ENCODE results near the gene CDRT15.
"Not testable (repeated sequence)": the region's sequence is repeated elsewhere in the genome, so short reads cannot be mapped to it uniquely, and the experiment has no call there.

Gene CDRT15

DNA sequence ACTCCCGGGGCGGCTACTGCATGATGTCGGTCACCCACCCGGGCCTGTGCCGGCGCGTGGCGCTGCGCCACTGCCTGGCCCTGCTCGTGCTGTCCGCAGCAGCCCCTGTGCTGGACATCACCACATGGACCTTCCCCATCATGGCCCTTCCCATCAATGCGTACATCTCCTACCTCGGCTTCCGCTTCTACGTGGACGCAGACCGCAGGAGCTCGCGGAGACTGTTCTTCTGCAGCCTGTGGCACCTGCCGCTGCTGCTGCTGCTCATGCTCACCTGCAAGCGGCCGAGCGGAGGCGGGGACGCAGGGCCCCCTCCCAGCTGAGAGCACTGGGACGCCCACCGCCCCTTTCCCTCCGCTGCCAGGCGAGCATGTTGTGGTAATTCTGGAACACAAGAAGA is 29.8 kb downstream of the CDRT15 start:
- DNase-seq (ENCODE audit: low read depth) = no peak

DNA sequence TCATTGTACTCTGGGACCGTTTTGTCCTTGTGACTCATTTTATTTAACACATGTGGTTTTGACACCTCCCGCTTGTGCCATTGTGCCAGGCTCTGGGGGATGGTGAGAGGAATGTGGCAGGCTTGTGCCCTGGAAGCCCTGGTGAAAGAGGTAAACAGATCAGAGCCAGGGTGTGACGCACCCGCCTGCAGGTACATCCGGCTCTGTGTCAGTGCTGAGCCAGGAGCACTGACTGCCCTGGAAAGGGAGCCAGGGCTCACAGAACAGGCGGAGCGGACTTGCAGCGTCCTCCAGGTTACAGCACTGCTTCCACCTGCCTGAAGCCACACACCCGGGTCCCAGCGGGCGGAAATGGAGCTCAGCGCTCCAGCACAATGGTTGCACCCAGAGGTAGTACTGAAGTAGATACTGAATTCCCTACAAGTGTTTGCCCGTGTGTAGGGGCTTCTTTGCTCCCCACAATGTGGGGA is 30.6 kb downstream of the CDRT15 start:
- DNase-seq (ENCODE audit: low read depth) = no peak

DNA sequence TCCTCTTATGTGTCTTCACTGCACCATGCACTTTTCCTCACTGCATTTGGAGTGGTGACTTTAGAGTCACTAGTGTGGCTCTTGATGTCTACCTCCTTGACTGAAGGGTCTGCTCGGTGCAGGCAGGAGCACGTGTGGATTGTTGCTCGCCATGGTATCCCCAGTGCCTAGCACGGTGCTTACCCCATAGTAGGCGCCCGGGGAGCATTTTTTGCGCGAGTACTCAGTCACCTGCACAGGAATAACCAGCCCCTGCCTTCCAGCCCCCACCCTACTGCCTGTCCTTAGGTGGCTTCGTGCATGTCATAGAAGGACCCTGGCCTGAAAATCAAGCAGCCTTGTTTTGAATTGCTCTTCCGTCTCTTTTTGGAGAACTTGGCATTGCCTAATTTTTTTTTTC is 31.3 kb downstream of the CDRT15 start:
- no peak for DNase-seq (ENCODE audit: low read depth)

DNA sequence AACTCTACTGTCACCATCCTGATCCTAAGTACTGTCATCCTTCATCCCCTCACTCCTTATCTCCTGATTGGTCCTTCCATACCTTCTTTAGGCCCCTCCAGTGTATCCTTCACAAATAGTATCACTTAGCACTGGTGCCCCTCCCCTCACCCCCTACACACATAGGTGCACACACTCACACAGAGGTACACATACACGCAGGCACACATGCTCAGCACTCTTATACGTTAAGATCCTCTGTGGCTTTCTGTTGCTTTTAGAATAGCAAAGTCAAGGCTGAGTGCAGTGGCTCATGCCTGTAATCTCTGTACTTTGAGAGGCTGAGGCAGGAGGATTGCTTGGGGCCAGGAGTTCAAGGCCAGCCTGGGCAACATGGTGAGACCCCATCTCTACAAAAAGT is 32.1 kb downstream of the CDRT15 start:
- no peak for DNase-seq (ENCODE audit: low read depth)

DNA sequence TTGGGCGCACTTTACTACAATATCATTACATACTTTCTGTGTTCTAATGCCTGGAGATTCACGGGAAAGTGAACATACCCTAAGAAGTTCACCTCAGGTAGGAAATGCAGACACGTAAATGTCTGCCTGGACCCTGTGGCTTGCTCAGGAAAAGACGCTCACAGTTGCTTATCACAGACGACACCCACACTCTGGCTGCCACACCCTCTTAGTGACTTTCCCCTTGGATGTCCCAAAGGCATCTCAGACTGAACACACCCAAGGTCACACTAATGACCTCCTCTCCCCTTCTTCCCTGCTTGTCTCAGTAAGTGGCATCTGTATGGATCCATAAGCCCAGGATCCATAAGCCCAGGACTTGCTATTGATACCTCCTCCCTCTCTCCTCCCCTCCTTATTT is 32.6 kb downstream of the CDRT15 start:
- DNase-seq (ENCODE audit: low read depth) = no peak

DNA sequence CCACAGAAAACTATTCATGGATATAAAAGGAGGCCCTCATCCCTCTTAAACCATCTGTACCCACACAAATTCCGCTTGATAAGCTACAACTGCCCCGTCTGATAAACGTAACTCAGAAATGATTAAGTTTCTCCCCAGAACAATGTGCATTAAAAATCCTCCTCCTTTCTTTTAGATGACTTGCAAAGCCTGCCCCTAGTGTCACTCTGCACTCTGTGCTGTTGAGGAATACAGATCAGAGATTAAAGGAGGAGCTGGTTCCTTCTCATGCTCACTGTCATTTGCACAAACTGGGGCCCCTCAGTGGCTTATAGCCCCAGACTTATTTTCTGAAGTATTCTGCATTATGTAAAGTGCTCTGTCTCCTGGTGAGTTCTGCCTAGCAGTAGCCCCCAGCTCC is 33.3 kb downstream of the CDRT15 start:
- no peak for DNase-seq (ENCODE audit: low read depth)

DNA sequence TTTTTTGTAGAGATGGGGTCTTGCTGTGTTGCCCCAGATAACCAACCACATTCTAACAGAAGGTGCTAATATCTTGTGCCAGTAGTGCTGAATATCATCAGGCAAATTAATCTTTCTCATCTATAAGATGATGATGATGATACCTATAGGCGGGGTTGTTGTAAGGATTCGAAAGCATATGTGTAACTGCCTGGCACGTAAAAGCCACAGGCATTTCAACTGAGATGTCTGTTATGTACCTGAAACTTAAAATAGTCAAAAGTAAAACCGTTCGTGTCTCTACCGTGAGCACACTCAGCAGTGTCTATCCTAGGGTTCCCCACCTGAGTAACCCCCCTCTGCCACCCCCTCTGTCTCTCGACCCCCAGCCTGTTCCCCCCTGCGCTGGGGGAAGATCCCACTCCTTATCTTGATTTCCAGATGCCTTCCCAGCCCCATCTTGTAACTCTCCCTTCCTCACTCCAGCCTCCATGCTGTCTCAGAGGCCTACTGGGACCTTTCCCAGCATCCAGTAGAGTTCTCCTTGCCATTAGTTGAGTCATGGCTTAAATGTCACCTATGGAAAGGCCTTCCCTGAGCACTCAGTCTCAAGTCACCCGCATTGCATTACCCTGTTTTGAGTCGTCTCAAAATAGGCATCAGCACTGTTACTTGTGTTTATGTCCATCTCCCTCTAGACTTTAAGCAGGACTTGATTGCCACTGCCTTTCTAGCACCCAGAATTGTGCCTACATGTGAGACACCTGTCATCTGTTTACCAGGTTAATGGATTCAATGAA is 34.1 kb downstream of the CDRT15 start:
- no peak for DNase-seq (ENCODE audit: low read depth)

DNA sequence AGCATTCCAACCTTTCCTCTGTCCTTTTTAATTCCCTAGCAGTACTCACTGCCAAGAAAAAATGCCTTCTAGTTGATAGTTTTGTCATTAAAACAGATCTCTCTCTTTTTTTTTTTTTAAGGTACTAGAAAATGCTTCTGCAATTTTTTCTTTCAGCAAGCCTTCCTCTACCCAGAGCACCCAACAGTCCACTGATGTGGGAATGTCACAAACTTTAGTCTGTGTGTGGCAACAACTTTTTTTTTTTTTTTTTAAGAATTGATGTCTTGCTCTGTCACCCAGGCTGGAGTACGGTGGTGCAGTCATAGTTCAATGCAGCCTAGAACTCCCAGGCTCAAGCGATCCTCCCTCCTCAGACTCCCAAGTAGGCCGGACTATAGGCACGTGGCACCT is 34.7 kb downstream of the CDRT15 start:
- DNase-seq (ENCODE audit: low read depth) = no peak

DNA sequence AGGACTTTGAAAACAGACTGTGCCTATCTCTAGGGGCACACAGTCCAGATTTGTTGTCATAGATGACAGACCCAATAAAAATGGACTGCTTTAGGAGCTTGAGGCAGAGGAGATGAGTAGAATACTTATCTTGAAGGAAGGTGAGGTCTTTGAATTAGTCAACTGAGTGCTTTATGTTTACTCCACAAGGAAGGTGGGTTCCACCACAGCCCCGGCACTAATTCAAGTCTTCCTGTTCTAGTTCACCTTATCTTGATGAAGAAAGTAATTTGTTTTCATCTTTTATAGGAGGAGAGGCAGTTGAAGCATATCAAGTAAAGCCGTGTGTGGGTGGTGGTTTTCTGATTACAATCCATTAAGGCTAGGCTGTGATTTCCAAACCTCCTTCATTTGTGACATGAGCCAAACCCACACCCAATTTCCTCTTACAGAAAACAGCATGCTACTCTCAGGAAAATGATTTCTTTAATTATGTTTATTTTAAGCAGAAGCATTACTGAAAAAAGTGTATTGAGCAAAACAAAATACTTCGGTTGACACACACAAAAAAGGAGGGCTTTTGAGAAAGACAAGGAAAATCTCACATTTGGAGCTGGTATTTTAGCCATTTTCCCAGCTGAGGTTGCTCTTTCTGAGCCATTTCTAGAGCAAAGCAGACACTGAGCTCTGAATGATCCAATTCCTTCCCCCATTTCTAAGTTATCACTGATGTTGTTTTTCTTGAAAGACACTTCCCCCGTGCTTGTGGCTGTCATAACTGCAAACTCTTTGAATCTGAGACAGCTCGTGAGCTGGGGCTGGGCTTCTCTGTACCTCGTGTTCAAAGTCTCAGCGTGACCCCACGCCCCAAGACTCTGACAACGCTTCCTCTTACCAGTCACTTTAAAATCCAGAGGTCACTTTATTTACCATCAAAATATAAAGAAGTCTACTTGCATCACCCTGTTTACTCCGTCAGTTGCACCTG is 35.4 kb downstream of the CDRT15 start:
- peak; percentile 48 for DNase-seq (ENCODE audit: low read depth)

DNA sequence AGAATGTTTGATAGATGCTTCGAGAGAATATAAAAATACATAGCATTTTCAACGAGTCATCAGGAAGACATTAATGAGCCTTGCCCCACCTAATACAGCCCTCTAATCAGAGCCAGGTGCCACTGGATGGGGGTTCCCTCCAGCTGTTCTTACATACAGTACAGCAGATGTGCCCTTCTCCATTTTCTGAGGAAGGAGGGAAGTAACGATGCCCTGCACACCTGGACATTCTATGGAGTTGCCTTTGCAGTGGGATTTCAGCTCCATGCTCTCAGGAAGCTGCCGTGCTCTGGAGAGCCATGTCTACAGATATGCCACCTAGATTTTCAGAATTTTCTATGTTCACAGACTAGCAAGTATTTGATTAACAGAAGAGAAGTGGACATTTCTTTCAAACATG is 36.3 kb downstream of the CDRT15 start:
- DNase-seq (ENCODE audit: low read depth) = no peak

DNA sequence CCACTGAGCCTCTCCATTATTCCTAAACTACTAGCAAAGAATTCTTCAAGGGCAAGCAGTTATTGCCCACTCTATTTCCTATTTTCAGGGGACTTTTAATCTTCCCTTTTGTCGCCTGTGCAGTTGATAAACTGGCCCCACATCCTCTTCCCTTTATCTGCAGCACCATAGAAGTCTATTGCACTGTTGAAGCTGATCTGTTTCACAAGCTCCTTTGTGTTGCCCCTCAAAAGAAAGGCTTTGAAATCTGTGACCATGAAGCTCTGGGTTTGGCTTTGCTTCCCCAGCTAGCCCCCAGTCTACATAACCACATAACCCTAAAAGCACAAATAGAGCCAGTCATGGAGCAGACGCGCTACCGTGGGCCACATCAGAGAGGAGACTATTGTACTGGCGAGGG is 37.1 kb downstream of the CDRT15 start:
- DNase-seq (ENCODE audit: low read depth) = no peak

DNA sequence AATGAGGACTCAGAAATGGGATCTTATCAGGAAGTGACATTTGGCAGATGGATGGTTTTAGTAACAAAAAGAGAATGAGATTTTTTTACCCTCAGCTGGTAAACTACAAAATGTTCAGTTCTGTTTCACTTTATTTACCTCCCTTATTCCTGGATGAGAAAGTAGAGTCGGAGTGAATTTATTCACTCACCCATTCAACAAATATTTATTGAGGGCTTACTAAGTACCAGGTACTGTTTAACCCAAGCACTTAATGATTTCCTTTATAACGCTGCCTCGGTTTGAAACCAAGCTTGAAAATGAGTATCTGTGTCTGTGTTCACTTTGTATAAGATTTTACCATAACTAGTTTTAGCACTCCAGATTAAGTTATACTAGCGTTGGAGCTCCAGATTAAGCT is 38.1 kb downstream of the CDRT15 start:
- no peak for DNase-seq (ENCODE audit: low read depth)

DNA sequence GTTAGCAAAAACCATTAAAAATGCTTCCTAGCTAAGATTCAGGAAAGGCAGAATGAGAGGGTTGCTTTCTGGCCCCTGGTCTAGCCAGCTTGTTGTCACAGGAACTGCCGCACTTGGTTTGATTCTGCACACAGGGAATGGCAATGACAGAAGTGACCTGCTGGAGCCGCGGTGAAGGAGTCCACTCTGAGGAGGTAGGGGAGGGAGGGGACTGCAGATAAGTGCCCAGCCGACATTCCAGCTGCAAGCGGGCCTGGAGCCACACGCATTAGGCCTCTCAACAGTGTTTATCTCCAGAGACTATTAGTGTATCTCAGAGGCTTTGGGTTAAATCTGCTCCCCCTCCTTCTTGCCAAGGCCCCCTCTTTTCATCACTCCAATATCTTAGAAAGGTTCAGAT is 38.6 kb downstream of the CDRT15 start:
- no peak for DNase-seq (ENCODE audit: low read depth)

DNA sequence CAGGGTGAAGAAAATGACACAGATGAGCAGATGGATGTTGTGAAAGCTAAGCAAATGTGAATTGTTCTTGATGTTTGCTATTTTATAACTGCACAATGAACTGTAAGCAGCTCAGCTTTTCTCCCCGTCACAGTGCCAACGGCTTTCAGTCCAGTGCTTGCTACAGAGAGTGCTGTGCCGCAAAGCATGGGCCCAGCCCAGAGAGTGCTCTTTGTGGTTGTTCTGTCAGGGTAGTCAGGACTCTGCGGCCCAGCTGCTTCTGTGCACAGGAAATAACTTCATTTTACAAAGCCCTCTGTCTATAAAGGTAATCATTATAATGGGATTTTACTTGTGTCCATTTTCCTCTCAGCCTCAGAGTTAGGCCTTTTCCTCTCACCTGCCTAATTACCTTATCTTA is 39.1 kb downstream of the CDRT15 start:
- no peak for DNase-seq (ENCODE audit: low read depth)

DNA sequence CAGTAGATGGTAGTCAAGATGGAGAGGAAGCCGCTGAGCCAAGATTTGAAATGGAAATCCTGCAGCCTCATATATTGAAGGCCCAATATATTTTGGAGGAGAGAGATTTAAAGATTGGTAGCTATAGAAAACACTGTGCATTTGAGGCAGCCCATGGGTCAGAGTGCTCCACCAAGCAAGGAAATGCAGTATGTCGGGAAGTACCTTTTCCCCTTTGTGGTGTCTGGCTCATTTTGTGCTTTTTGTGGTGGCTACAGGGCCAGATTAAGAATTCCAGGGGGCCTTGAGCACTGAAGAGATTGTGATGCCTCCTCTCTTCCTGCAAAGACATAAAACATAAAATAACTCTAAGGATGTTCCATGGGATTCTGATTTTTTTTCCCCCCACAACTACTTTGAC is 39.6 kb downstream of the CDRT15 start:
- no peak for DNase-seq (ENCODE audit: low read depth)

DNA sequence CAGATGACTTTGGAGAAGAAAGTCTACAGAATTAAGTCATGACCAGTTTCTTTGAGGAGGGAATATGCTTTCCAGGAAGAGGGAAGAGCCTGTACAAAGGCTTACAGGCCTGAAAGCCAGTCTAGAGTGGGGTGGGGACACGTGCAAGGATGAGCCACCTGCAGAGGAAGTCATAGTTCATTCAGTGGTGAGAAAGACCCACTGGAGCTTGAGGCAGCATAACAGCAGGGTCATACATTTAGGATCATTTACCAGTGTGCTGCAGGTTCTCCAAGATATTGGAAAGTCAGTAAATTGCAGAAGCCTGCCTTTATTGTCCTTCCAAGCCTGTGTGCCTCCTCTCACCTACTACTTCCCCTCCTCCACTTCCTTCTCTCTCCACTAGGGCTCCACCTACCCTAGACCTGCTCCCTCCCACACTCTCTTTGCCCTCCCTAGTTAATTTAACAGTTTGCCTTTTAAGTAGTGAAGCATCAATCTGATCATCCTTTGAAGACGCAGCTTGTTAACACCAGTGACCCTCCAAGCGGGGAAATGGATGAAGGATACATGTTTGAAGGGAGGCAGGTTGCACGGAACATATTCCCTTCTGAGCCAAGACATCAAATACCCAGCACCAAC is 40.2 kb downstream of the CDRT15 start:
- DNase-seq (ENCODE audit: low read depth) = no peak

DNA sequence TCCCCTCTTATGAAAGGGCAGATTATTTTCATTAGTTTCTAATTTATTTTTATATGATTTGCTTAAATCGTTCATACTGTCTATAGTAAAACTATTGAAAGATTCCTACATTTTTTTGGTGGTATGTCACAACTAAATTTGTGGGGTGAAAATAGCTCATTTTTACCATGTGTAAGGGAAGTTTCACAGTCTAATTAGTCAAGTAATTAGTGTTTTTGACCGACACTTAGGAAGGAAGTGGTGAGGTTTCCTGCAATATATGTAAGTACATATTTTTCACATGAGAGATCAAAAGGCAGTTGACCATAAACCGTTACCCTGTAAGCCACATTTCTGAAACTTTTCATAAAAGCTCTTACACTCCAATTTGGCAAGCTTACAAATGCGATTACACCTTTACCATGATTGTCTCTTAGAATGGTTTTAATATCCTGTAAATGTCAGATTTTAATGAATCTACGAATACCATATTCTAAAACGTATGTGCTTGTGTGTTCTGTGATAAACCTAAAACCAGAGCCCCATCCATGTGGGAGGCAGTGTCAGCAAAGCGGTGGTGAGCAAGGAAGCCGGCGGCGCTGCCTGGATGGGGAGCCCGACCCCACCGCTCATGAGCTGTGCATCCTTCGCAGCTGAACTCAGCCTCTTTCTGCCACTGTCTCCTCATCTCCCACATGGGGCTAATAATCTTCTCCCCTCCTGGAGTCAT is 43.9 kb downstream of the CDRT15 start:
- DNase-seq (ENCODE audit: low read depth) = not testable (repeated sequence)

DNA sequence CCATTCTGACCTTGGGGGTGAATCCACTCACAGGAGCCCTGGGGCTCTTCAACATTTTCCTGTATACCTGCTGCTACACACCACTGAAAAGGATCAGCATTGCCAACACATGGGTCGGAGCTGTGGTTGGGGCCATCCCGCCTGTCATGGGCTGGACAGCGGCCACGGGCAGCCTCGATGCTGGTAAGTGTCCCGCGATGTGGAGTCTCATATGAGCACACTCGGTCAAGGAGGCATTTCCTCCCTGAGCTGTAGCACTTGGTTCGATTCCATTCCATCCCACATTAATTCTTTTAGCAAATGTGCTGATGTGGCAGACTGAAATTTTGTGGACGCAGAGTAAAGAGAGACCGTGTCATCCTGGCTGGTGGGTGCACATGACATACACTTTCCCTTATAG is 44.6 kb downstream of the CDRT15 start:
- DNase-seq (ENCODE audit: low read depth) = not testable (repeated sequence)

DNA sequence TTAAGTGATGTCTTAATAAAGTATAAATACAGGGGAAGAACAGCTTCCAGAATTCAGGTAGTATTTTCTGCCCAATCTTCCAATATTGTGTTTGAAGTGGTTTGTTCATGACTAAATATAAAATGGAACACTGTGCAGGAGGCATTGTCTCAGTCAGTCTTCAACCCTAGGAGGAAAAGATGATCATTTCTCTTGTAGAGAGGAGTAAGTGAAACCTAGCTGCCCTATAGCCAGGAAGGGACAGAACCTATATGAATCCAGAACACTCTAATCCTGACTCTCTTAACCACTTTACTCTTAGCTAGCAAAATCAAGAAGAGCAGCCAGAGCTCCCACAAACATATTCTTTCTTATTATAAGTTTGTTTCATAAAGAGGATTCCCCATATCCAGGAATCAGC is 45.2 kb downstream of the CDRT15 start:
- DNase-seq (ENCODE audit: low read depth) = not testable (repeated sequence)

DNA sequence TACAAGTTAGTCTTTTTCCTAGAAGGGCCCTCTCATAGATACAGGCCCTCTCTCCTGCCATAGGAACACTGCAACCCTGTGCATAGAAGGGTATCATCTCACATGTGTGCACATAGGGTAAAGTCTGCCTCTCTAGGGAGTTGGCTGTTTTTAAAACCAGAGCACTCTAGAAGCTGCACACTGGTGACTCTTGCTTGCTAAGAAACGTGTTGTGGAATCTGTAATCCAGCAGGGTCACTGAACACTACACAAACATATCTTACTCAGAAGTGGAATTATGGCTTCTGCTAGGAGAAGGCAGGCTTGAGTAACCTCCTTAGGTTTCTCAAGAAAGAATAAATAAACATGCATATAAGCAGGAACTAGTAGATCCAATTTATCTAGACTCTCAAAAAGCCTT is 45.9 kb downstream of the CDRT15 start:
- DNase-seq (ENCODE audit: low read depth) = peak; percentile 79

DNA sequence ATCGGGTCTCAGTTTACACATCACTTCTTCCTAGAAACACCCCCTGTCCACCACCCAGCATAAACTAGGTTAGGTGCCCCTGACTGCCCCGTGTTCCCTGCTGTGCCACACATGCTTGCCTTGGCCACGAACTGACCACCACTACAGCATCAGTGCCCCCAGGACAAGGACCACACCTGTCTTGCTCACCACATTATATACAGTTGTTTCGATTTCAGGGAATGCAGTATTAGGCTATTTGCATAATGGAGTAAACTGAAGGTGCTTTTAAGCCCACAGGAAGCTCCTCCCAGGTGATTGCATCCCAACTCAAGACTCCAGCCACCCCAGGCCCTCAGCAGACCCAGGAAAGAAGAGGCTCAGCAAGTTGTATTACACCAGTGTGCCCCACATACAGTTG is 50.2 kb downstream of the CDRT15 start:
- DNase-seq (ENCODE audit: low read depth) = not testable (repeated sequence)
